Stimulated activated CD4-positive, alpha-beta T cell treated with anti-CD3 and anti-CD28 coated beads, Interleukin-12 subunit alpha, Interleukin-12 subunit beta, amount 100 ng/mL, for 24 hours (primary cell): ENCODE data around the gene PLPPR2.
"Not testable (repeated sequence)": the region's sequence is repeated elsewhere in the genome, so short reads cannot be mapped to it uniquely, and the experiment has no call there.

Source experiments
- DNase-seq, 2 experiments: peaks; one replicate each; pipeline ENCODE4 v3.0.0-alpha.2; 2020; ENCODE audit warnings: low read depth in 2 of 2

The PLPPR2 gene

DNA sequence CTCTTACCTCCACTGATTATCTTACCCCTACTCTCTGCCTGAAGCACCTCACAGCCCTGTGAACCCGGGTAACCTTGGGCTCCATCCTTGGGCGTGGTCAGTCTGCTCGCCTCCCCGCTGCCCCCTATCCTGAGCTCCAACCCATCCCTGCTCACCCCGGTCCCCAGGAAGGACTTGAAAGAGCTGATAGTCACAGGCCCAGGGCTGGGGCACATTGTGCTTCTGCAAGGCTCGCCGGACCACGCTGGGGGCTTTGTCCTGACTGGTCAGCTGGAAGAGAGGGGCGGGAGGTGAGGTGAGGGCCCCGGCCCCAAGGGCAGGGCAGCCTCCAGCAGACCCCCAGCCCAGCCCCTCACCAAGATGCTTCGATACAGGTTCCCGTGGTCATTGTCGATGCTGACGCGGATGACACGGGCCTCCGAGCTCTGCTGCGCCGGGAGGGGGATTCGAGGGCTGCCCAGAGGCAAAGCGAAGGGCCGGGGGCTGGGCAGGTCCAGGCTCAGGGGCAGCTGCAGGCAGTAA is 41.9 kb downstream of the PLPPR2 start:
- DNase-seq: no peak

GRCh38 chr19:11399667-11400066 is 44.4 kb downstream of the PLPPR2 start:
- DNase-seq: no peak

DNA sequence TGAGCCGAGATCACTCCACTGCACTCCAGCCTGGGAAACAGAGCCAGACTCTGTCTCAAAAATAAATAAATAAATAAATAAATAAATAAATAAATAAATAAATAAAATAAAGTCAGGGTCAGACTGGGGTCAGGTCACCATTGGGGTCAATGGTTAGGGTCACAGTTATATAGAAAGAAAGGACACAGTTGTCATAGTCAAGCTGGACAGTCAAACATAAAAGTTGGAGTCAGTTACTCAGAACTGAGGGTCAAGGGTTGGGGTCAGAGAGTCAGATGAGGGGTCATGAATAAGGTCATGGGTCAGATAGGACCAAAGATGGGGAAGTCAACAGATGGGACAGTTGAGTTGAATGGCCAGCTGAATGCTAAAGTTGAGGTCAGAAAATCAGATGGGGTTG is 45.6 kb downstream of the PLPPR2 start:
- no peak for DNase-seq

DNA sequence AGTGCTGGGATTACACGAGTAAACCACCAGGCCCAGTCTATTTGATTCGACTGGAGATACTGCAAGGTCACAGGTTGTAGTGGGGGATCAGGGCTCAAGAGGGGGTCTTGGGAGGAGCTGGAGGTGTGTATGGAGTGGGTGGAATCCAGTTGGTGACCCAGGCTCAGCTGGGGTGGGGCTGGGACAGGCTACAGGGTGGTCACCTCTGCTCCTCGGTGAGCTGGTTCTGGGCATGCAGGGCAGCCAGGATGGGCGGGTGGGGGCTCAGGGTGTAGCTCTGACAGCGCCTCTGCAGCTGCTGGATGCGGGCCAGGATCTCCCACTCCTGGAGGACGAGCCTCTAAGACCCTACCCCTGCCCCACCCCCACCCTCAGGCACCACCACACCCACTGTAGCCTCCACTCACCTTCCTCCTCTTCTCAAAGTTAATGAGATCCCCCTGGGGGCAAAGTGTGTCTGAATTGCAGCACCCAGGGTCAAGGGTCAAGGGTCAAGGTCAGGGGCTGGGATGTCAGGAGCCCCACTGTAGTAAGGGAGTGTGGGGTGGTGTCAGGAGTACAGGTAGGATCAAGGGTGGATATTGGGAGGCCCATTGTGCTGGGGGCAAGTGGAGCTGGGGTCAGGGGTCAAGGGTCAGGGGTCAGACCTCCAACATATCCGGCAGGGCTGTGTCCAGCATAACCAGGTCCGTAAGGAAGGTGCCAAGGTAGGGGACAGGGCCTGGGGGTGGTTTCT is 46.7 kb downstream of the PLPPR2 start:
- no peak for DNase-seq

DNA sequence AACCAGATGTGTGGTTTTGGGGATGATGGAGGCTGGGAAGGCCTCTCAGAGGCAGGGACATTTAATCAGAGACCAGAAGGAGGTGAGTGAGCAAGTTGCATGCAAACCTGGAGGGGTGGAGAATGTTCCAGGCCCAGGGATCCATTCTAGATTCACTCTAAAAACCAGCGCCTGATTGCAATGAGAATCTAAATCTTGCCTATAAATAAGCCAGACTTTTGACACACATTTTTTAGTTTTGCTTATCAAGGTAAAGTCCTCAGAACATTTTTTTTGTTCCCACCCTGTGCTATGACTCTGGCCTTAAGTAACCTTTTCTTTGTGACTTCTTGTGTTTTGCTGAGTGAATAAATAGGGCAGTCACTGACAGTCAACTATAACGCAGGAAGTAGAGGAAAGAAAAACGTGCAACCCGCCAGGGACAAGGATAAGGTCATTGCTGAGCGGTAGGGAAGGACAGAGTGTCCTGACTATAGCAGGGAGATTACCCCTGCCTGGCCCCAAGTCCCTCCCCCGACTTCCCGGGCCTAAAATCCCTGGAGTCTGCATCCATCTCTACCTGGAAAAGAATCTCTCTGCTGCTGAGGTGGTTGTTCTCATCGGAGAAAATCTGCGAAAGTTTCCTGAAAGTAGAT is 49.5 kb downstream of the PLPPR2 start:
- no peak for DNase-seq

GRCh38 chr19:11405846-11406643 is 50.8 kb downstream of the PLPPR2 start:
- no peak for DNase-seq

GRCh38 chr19:11406703-11407236 is 51.5 kb downstream of the PLPPR2 start:
- not testable (repeated sequence) for DNase-seq

DNA sequence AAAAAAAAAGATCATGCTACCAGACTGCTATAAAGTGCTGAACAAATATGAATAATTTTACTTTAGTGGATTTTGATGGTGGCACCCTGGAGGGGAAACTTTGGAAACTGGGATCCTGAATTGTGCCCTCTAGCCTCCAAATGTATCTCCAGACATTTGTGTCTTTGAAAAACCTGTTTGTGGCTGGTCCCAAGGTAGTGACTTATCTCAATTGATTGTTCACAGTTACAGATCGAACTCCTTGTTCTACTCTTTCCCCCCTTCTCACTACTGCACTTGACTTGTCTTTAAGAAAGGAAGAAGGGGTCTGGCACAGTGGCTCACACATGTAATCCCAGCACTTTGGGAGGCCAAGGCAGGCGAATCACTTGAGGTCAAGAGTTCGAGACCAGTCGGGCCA is 53.4 kb downstream of the PLPPR2 start:
- no peak for DNase-seq

- DNase-seq: no peak
These were observed 55.5 kb downstream of the PLPPR2 start for GRCh38 chr19:11410682-11411081.

GRCh38 chr19:11414544-11414943 is 59.3 kb downstream of the PLPPR2 start:
- DNase-seq: no peak
